ENCODE data around the gene TIMP3.

Gene TIMP3

DNA sequence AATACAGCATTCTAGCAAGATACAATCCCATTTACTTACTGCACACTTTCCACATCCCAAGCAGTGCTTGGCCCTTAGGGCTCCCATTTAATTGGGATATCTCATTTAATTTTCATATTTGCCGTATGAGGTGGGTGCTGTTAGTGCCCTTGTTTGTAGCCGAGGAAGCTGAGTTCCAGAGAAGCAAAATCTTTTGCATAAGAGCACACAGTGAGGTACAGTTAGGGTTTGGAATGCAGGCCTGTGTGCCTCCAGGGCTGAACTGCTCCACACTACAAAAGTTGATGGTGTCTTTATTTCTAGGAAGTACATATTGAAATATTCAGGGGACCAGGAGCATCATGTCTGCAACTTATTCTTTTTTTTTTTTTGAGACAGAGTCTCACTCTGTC is 15.5 kb upstream of the TIMP3 start:
- no peak for DNase-seq (ENCODE audit: low spot score)

- no peak for DNase-seq (ENCODE audit: low spot score)
Observed at GRCh38 chr22:32788904-32789624, 12.4 kb upstream of the TIMP3 start.

DNA sequence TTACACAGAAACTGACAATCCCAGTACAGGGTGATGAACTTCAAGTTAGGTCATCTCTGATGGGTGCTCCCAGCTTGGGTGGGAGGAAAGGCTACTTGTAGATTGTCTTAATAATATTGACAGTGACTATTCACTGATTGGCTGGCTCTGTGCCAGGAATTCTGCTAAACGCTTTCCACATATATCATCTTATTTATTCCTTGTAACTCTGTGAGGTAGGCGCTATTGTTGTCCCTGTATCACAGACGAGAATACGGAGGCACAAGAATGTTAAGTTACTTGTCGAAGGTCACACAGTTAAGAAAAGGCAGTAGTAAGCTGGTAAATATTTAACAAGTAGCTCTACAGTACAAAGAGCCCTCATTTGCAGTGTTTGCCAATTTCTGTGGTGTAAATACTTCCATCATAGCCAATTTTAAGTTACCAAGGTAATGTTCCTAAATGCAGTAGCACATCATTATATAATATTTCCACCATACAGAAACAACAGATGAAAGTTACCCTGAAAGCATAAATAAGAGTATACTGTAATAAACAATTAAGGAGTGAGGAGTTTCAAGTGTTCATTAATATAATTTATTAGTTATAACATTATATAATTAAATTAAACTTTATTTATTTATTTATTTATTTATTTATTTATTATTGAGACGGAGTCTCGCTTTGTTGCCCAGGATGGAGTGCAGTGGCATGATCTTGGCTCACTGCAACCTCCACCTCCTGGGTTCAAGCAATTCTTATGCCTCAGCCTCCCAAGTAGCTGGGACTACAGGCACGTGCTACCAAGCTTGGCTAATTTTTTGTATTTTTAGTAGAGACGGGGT is 11.5 kb upstream of the TIMP3 start:
- DNase-seq (ENCODE audit: low spot score): no peak

GRCh38 chr22:32791056-32791455 is 10.4 kb upstream of the TIMP3 start:
- no peak for DNase-seq (ENCODE audit: low spot score)

GRCh38 chr22:32791485-32791884 is 10.0 kb upstream of the TIMP3 start:
- no peak for DNase-seq (ENCODE audit: low spot score)

- DNase-seq (ENCODE audit: low spot score): no peak
Observed at GRCh38 chr22:32793589-32793988, 7.9 kb upstream of the TIMP3 start.

GRCh38 chr22:32794449-32795213 is 6.9 kb upstream of the TIMP3 start:
- DNase-seq (ENCODE audit: low spot score): no peak

- no peak for DNase-seq (ENCODE audit: low spot score)
Observed at GRCh38 chr22:32795214-32795596, 6.3 kb upstream of the TIMP3 start.

- peak; percentile 26 for DNase-seq (ENCODE audit: low spot score)
Observed at GRCh38 chr22:32796865-32797573, 4.5 kb upstream of the TIMP3 start.

DNA sequence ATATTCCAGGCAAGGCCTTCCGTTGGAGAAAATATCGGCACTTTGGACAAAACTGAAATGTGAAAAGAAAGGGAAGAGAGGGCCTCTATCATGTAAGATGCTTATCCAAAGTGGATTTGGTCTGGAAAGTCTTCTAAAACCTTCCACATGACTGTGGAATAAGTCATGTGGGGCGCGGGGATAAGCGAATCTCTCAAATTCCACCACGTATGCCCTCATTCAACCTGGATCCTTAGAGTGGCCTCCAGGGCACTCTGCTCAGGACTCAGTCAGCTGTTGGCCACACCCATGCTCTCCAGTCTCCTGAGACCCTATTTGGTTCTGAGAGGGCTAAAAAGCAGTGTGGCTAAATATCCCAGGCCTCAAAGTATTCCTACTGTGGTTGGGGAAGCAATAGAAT is 2.0 kb upstream of the TIMP3 start:
- DNase-seq (ENCODE audit: low spot score): no peak

DNA sequence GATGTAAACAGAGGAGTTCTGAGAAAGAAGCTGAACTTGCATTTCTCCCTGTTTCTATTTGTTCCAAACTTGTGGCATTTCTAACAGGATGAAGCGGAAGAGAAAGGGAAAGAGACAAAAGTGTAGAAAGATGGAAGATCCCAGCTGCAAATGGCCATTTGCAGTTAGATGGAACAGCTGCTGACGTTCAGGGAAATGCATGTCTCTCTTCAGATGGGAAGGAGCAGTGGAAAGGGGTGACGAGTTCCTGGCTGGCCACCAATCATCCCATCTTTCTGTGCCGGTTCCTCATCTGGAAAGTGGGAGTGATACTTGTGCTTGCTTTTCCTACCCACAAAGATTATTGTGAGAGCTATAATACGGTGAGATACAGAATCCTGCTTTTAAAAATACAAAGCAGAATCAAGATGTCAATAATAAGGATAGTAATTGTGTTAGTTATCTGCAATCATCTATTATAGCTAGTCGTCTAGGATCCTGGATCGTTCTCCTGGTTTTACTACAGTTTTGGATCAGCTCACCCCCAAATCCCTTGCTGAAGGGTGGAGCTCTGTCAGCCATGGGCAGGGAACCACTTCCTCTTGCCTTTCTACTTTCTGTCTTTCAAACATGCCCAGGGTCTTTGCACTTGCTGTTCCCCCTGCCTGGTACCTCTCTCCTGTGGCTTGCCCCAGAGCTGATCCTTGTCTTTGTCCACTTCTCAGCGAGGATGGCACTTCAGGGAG is 1.2 kb upstream of the TIMP3 start:
- no peak for DNase-seq (ENCODE audit: low spot score)

- DNase-seq (ENCODE audit: low spot score): no peak
Observed at GRCh38 chr22:32800994-32801536, 440 bp upstream of the TIMP3 start.

- no peak for DNase-seq (ENCODE audit: low spot score)
Observed at GRCh38 chr22:32802237-32802765, 796 bp downstream of the TIMP3 start.

- DNase-seq (ENCODE audit: low spot score): no peak
Observed at GRCh38 chr22:32803020-32803737, 1.7 kb downstream of the TIMP3 start.

- no peak for DNase-seq (ENCODE audit: low spot score)
Observed at GRCh38 chr22:32803738-32804435, 2.4 kb downstream of the TIMP3 start.

- DNase-seq (ENCODE audit: low spot score): no peak
Observed at GRCh38 chr22:32804531-32805360, 3.2 kb downstream of the TIMP3 start.

- no peak for DNase-seq (ENCODE audit: low spot score)
Observed at GRCh38 chr22:32805361-32805881, 3.9 kb downstream of the TIMP3 start.

- no peak for DNase-seq (ENCODE audit: low spot score)
Observed at GRCh38 chr22:32806296-32806695, 4.8 kb downstream of the TIMP3 start.

Data from cerebellar cortex (tissue), 1 donor.